Measurements from ENCODE around the gene PTGIS. TPM values are rescaled to one million over a fixed set of nuclear protein-coding genes. Genes with fewer than 3 reads are reported as not detected.

The PTGIS gene
- total RNA-seq, 2 donors from 2014 or later: 14.1 to 20.9 TPM

- peak overlapping the region; percentile 6 for H3K27ac Mint-ChIP-seq
- 91 to 94% methylated on average over 10 to 19 of the region's 19 CpGs for whole genome bisulfite sequencing, 2 experiments (ENCODE audit: insufficient coverage in 1 of 2, insufficient read length in 1 of 2)
These were observed 8.4 kb downstream of the PTGIS start for GRCh38 chr20:49559411-49560081.

GRCh38 chr20:49558826-49559225 lies 9.1 kb downstream of the PTGIS start:
- peaks cover 6% of the 10 kb centered on the region for H3K4me1 Mint-ChIP-seq
- peak; percentile 75 for DNase-seq
- peaks cover 15% of the 10 kb centered on the region for H3K9me3 Mint-ChIP-seq
- Histone ChIP-seq H3K27me3 (ENCODE audit: control insufficient read depth, insufficient read depth, low read length, poor library complexity, severe bottlenecking) (no peaks in the 10 kb centered on the region), H3K27ac (ENCODE audit: low read depth, low read length) (no peak overlapping the region), H3K9me3 (ENCODE audit: control insufficient read depth, low read length) (peaks cover 21% of the 10 kb centered on the region), H3K4me1 (ENCODE audit: control insufficient read depth, insufficient read depth, low read length) (no peaks in the 10 kb centered on the region), H3K36me3 (ENCODE audit: control insufficient read depth, insufficient read depth, low read length) (no peaks in the 10 kb centered on the region), H3K4me3 (ENCODE audit: low read length) (no peak overlapping the region), H3K9ac (ENCODE audit: extremely low read depth, low read length, poor library complexity, severe bottlenecking) (no peak overlapping the region)
- H3K27ac Mint-ChIP-seq: peak overlapping the region; percentile 52
- no peak overlapping the region for H3K4me3 Mint-ChIP-seq
- peaks cover 10% of the 10 kb centered on the region for H3K36me3 Mint-ChIP-seq (ENCODE audit: low read depth)
- TF ChIP-seq CTCF (conservative IDR thresholded peaks at IDR 0.05): no peak
- no peaks in the 10 kb centered on the region for H3K27me3 Mint-ChIP-seq (ENCODE audit: insufficient read depth)
- 62 to 80% methylated on average over 4 to 8 of the region's 8 CpGs for WGBS, 2 experiments (ENCODE audit: insufficient coverage in 1 of 2, insufficient read length in 1 of 2)

More at GRCh38 chr20:49559411-49560081, 8.4 kb downstream of the PTGIS start:
- peaks cover 7% of the 10 kb centered on the region for H3K36me3 Mint-ChIP-seq (ENCODE audit: low read depth)
- H3K4me3 ChIP-seq (ENCODE audit: low read length): no peak overlapping the region
- H3K36me3 ChIP-seq (ENCODE audit: control insufficient read depth, insufficient read depth, low read length): no peaks in the 10 kb centered on the region
- H3K9me3 Mint-ChIP-seq: peaks cover 10% of the 10 kb centered on the region
- H3K4me1 Mint-ChIP-seq: peaks cover 6% of the 10 kb centered on the region
- H3K4me1 ChIP-seq (ENCODE audit: control insufficient read depth, insufficient read depth, low read length): no peaks in the 10 kb centered on the region
- no peak overlapping the region for H3K27ac ChIP-seq (ENCODE audit: low read depth, low read length)
- H3K4me3 Mint-ChIP-seq: no peak overlapping the region
- H3K27me3 ChIP-seq (ENCODE audit: control insufficient read depth, insufficient read depth, low read length, poor library complexity, severe bottlenecking): no peaks in the 10 kb centered on the region
- peak; percentile 43 for DNase-seq
- no peak overlapping the region for H3K9ac ChIP-seq (ENCODE audit: extremely low read depth, low read length, poor library complexity, severe bottlenecking)
- no peaks in the 10 kb centered on the region for H3K27me3 Mint-ChIP-seq (ENCODE audit: insufficient read depth)
- peaks cover 14% of the 10 kb centered on the region for H3K9me3 ChIP-seq (ENCODE audit: control insufficient read depth, low read length)
- TF ChIP-seq CTCF (conservative IDR thresholded peaks at IDR 0.05): no peak

- Histone ChIP-seq H3K9me3 (ENCODE audit: control insufficient read depth, low read length) (peaks cover 29% of the 10 kb centered on the region), H3K4me1 (ENCODE audit: control insufficient read depth, insufficient read depth, low read length) (no peaks in the 10 kb centered on the region), H3K27ac (ENCODE audit: low read depth, low read length) (no peak overlapping the region), H3K27me3 (ENCODE audit: control insufficient read depth, insufficient read depth, low read length, poor library complexity, severe bottlenecking) (no peaks in the 10 kb centered on the region), H3K36me3 (ENCODE audit: control insufficient read depth, insufficient read depth, low read length) (no peaks in the 10 kb centered on the region), H3K9ac (ENCODE audit: extremely low read depth, low read length, poor library complexity, severe bottlenecking) (no peak overlapping the region), H3K4me3 (ENCODE audit: low read length) (no peak overlapping the region)
- no peak for TF ChIP-seq CTCF (conservative IDR thresholded peaks at IDR 0.05)
- Mint-ChIP-seq H3K27me3 (ENCODE audit: insufficient read depth) (no peaks in the 10 kb centered on the region), H3K4me1 (peaks cover 3% of the 10 kb centered on the region), H3K9me3 (peaks cover 17% of the 10 kb centered on the region), H3K36me3 (ENCODE audit: low read depth) (peaks cover 10% of the 10 kb centered on the region), H3K4me3 (no peak overlapping the region), H3K27ac (peak overlapping the region; percentile 12)
- WGBS, 2 experiments (ENCODE audit: insufficient coverage in 1 of 2, insufficient read length in 1 of 2): 88 to 89% methylated on average over 4 to 5 of the region's 5 CpGs
- DNase-seq: peak; percentile 3
These were observed 10.5 kb downstream of the PTGIS start for GRCh38 chr20:49557449-49557848.

Measured in endodermal cell (in vitro differentiated cells).